Loucy (cell line): ENCODE results near the gene SOWAHC.

ENCODE experiments used
- H2AFZ ChIP-seq: fragments of 200-600 bp; sonication (generic); 2 replicates; pipeline ENCODE4 v1.6.0; 2016; ENCODE audit warnings: antibody characterized with exemption, mild to moderate bottlenecking, low read length, moderate library complexity
- H3F3A ChIP-seq: fragments of 200-600 bp; 2 replicates; pipeline ENCODE4 v1.6.0; 2016; ENCODE audit warnings: antibody characterized with exemption, low read depth, mild to moderate bottlenecking
- H3K27me3 ChIP-seq: fragments of 200-600 bp; sonication (generic); 2 replicates; pipeline ENCODE4 v1.6.1; 2014; ENCODE audit warnings: low read length, mild to moderate bottlenecking; ENCODE audit not compliant: insufficient read depth, poor library complexity, severe bottlenecking
- H3K36me3 ChIP-seq: fragments of 200-600 bp; sonication (generic); 2 replicates; pipeline ENCODE4 v1.6.1; 2016; ENCODE audit warnings: low read length; ENCODE audit not compliant: insufficient read depth
- H3K4me1 ChIP-seq: fragments of 200-600 bp; sonication (generic); 2 replicates; pipeline ENCODE4 v1.5.1; 2014; ENCODE audit warnings: low read length, mild to moderate bottlenecking; ENCODE audit not compliant: insufficient read depth, poor library complexity, severe bottlenecking
- H3K4me2 ChIP-seq: fragments of 200-600 bp; sonication (generic); 2 replicates; pipeline ENCODE4 v1.6.0; 2014; ENCODE audit warnings: antibody characterized with exemption, low read length, low read depth, mild to moderate bottlenecking; ENCODE audit not compliant: poor library complexity, severe bottlenecking
- H3K4me3 ChIP-seq: fragments of 200-600 bp; sonication (generic); 2 replicates; pipeline ENCODE4 v1.5.1; 2014; ENCODE audit warnings: low read length, mild to moderate bottlenecking, mixed read lengths; ENCODE audit not compliant: poor library complexity, severe bottlenecking
- H3K79me2 ChIP-seq: fragments of 200-600 bp; sonication (generic); 2 replicates; pipeline ENCODE4 v1.6.1; 2014; ENCODE audit warnings: low read length; ENCODE audit not compliant: insufficient read depth
- H3K9ac ChIP-seq: fragments of 200-600 bp; sonication (generic); 2 replicates; pipeline ENCODE4 v1.6.0; 2014; ENCODE audit warnings: mild to moderate bottlenecking, low read depth, low read length, moderate library complexity; ENCODE audit not compliant: poor library complexity, severe bottlenecking
- H3K9me2 ChIP-seq: fragments of 200-600 bp; sonication (generic); replicated peaks from 2 replicates; pipeline ENCODE4 v1.6.1; 2016; ENCODE audit warnings: low read depth, low read length, mixed read lengths
- H3K9me3 ChIP-seq: fragments of 200-600 bp; sonication (generic); 2 replicates; pipeline ENCODE4 v1.6.1; 2014; ENCODE audit warnings: mild to moderate bottlenecking, antibody characterized with exemption, low read length, low read depth; ENCODE audit not compliant: insufficient read depth
- H4K20me1 ChIP-seq: fragments of 200-600 bp; sonication (generic); 2 replicates; pipeline ENCODE4 v1.6.0; 2014; ENCODE audit warnings: antibody characterized with exemption, low read length, mild to moderate bottlenecking; ENCODE audit not compliant: insufficient read depth, poor library complexity, severe bottlenecking
- CTCF ChIP-seq: fragments of 200-600 bp; sonication (generic); conservative IDR thresholded peaks from 2 replicates; pipeline ENCODE4 v1.5.1; 2014; ENCODE audit warnings: mild to moderate bottlenecking, antibody characterized with exemption, low read length
- EZH2phosphoT487 ChIP-seq: fragments of 200-600 bp; IDR thresholded peaks from 2 replicates; pipeline ENCODE4 v1.6.1; 2018; ENCODE audit warnings: antibody characterized with exemption, mild to moderate bottlenecking, moderate library complexity, borderline replicate concordance

The SOWAHC gene

GRCh38 chr2:109654326-109655050, 40.3 kb downstream of the SOWAHC start:
- Histone ChIP-seq H3K9me3 (no peaks in the 10 kb centered on the region), H2AFZ (no peak overlapping the region), H3K36me3 (no peaks in the 10 kb centered on the region), H4K20me1 (no peaks in the 10 kb centered on the region), H3F3A (no peaks in the 10 kb centered on the region), H3K9me2 (no peaks in the 10 kb centered on the region), H3K4me3 (no peak overlapping the region), H3K4me1 (no peaks in the 10 kb centered on the region), H3K79me2 (no peaks in the 10 kb centered on the region), H3K9ac (no peak overlapping the region), H3K4me2 (no peak overlapping the region), H3K27me3 (no peaks in the 10 kb centered on the region)
- TF ChIP-seq CTCF (no peak), EZH2phosphoT487 (no peak)

- Histone ChIP-seq H3K4me2 (no peak overlapping the region), H4K20me1 (no peaks in the 10 kb centered on the region), H3K4me1 (peaks cover 1% of the 10 kb centered on the region), H3K9me3 (no peaks in the 10 kb centered on the region), H3K36me3 (no peaks in the 10 kb centered on the region), H3K79me2 (no peaks in the 10 kb centered on the region), H3K27me3 (no peaks in the 10 kb centered on the region), H3K9ac (no peak overlapping the region), H3K9me2 (no peaks in the 10 kb centered on the region), H3F3A (no peaks in the 10 kb centered on the region), H3K4me3 (no peak overlapping the region), H2AFZ (no peak overlapping the region)
- no peak for TF ChIP-seq EZH2phosphoT487
- TF ChIP-seq CTCF = no peak
Measured at GRCh38 chr2:109655287-109655686, 41.1 kb downstream of the SOWAHC start.

GRCh38 chr2:109659396-109660045, 45.4 kb downstream of the SOWAHC start:
- no peaks in the 10 kb centered on the region for H3K79me2 ChIP-seq
- H4K20me1 ChIP-seq = no peaks in the 10 kb centered on the region
- no peaks in the 10 kb centered on the region for H3K9me3 ChIP-seq
- H3K4me2 ChIP-seq = no peak overlapping the region
- no peaks in the 10 kb centered on the region for H3F3A ChIP-seq
- peaks cover 14% of the 10 kb centered on the region for H3K4me1 ChIP-seq
- H3K36me3 ChIP-seq = no peaks in the 10 kb centered on the region
- TF ChIP-seq CTCF (no peak), EZH2phosphoT487 (no peak)
- no peak overlapping the region; the same call in 1 of the 2 replicates for H2AFZ ChIP-seq
- no peaks in the 10 kb centered on the region for H3K27me3 ChIP-seq
- no peak overlapping the region for H3K9ac ChIP-seq
- no peaks in the 10 kb centered on the region for H3K9me2 ChIP-seq
- H3K4me3 ChIP-seq = no peak overlapping the region
